Ectodermal cell (in vitro differentiated cells): ENCODE measurements around the gene NHERF2.

ENCODE experiments used
- H3K27ac ChIP-seq: 2 replicates; pipeline ENCODE4 v1.7.0; 2013; ENCODE audit warnings: mild to moderate bottlenecking, low read depth, low read length; ENCODE audit not compliant: insufficient read depth, poor library complexity, severe bottlenecking
- H3K27me3 ChIP-seq: 2 replicates; pipeline ENCODE4 v1.7.0; 2013; ENCODE audit warnings: mild to moderate bottlenecking, low read length; ENCODE audit not compliant: insufficient read depth, control insufficient read depth, poor library complexity, severe bottlenecking
- H3K36me3 ChIP-seq: one replicate; pipeline ENCODE4 v1.7.0; 2013; ENCODE audit warnings: low read length; ENCODE audit not compliant: control insufficient read depth, insufficient read depth
- H3K4me1 ChIP-seq: one replicate; pipeline ENCODE4 v1.7.0; 2013; ENCODE audit warnings: low read length; ENCODE audit not compliant: control insufficient read depth, insufficient read depth
- H3K4me3 ChIP-seq: 2 replicates; pipeline ENCODE4 v1.7.0; 2013; ENCODE audit warnings: low read depth, low read length, control low read depth; ENCODE audit not compliant: insufficient read depth
- H3K9me3 ChIP-seq: 2 replicates; pipeline ENCODE4 v1.7.0; 2013; ENCODE audit warnings: mild to moderate bottlenecking, low read length, moderate library complexity; ENCODE audit not compliant: control insufficient read depth
- WGBS, 2 experiments: methylation state at CpG; one replicate each; pipeline ENCODE4 v1.1.7; 2013; ENCODE audit warnings: missing lambda C conversion rate in 2 of 2; 5-methylcytosine and 5-hydroxymethylcytosine counted together

NHERF2 gene

DNA sequence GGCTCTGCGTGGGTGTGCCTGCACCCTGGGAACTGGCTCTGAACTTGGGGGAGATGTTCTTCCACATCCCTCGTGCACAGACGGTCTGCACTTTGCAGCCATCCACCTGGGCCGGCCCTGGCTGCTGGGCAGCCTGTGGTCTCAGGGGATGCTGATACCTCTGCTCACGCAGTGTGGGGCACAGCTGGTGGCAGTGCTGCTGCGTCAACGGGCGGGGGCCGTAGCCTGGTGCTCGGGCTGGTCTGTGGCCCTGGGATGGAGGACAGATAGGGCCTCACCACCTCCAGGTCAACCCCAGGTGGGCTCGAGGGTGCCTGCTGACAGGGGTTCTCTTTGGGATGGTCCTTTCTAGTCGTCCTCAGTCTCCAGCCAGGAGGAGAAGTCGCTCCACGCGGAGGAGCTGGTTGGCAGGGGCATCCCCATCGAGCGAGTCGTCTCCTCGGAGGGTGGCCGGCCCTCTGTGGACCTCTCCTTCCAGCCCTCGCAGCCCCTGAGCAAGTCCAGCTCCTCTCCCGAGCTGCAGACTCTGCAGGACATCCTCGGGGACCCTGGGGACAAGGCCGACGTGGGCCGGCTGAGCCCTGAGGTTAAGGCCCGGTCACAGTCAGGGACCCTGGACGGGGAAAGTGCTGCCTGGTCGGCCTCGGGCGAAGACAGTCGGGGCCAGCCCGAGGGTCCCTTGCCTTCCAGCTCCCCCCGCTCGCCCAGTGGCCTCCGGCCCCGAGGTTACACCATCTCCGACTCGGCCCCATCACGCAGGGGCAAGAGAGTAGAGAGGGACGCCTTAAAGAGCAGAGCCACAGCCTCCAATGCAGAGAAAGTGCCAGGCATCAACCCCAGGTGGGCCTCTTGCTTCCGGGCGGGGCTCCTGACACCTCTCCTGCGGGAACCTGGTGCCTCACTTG is 57.4 kb downstream of the NHERF2 start:
- Histone ChIP-seq H3K27me3 (no peaks in the 10 kb centered on the region), H3K4me3 (no peak overlapping the region), H3K27ac (no peak overlapping the region), H3K4me1 (no peaks in the 10 kb centered on the region), H3K9me3 (no peaks in the 10 kb centered on the region), H3K36me3 (peaks cover 18% of the 10 kb centered on the region)
- 95 to 96% methylated on average over 44 of the region's 44 CpGs for WGBS, 2 experiments

DNA sequence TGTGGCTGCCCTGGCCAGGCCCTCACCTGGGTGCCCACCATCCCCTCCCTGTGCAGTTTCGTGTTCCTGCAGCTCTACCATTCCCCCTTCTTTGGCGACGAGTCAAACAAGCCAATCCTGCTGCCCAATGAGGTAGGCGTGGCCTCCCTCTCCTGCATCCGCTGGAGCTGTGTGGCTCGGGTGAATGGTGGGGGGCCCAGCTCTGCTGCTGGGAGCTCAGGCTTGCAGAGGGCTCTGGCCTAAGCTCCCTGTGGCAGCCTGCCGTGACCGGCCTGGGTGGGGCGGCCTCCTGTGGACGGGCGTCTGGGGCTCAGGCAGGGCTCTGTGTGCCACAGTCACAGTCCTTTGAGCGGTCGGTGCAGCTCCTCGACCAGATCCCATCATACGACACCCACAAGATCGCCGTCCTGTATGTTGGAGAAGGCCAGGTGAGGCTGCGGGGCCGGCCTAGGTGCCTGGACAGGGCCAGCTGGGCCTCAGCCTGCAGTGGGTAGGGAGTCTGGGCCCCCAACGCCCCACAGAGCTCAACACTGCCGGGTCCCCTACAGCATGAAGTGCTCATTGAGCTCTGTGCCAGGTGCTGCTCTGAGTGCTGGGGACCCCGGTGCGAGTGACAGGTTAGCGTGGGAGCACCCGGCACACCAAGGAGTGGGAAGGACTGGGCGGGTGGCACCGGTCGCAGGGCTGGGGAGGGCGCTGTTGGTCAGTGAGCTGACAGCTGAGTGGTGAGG is 58.4 kb downstream of the NHERF2 start:
- Histone ChIP-seq H3K9me3 (no peaks in the 10 kb centered on the region), H3K36me3 (peaks cover 20% of the 10 kb centered on the region), H3K27ac (no peak overlapping the region), H3K4me3 (no peak overlapping the region), H3K27me3 (no peaks in the 10 kb centered on the region), H3K4me1 (no peaks in the 10 kb centered on the region)
- 90 to 92% methylated on average over 29 of the region's 29 CpGs for WGBS, 2 experiments

DNA sequence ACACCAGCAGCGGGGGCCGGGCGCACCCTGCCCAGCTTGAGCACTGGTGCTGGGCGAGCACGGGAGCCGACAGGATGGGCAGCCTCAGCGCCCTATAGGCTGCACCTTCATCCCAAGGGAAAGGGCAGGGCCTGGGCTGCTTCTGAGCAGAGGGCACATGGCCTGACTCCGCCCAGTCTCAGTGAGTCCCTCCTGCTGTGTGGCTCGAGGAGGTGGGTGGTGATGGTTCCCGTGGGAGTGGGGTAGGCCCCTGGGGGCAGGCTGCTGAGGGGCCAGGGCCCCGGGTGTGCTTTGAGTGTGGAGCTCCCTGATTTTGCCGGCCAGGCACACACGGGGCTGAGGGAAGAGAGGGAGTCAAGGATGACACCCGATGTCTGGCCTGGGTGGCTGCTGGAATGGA is 59.0 kb downstream of the NHERF2 start:
- Histone ChIP-seq H3K4me1 (no peaks in the 10 kb centered on the region), H3K36me3 (peaks cover 21% of the 10 kb centered on the region), H3K4me3 (no peak overlapping the region), H3K9me3 (no peaks in the 10 kb centered on the region), H3K27ac (no peak overlapping the region), H3K27me3 (no peaks in the 10 kb centered on the region)
- WGBS, 2 experiments, result 91 to 93% methylated on average over 14 of the region's 14 CpGs

DNA sequence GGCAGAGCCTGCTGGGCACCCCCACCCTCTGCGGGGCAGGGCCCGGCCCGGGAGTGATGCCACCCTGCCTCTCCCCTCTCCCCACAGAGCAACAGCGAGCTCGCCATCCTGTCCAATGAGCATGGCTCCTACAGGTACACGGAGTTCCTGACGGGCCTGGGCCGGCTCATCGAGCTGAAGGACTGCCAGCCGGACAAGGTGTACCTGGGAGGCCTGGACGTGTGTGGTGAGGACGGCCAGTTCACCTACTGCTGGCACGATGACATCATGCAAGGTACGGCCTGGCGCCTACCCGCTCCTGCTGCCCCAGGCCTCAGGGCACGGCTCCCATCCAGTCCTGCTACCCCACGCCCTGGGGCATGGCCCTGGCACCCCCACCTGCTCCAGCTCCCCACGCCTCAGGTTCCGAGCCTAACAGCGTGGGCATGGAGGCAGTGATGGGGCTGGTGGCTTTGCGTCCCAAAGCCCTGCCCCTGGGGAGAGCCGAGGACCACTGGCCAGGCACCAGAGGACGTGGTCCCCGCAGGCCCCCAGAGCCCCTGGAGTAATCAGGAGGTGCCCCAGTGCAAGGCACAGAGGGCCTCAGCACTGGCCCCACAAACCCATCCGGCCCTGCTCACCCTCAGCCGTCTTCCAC is 59.5 kb downstream of the NHERF2 start:
- peaks cover 18% of the 10 kb centered on the region for H3K36me3 ChIP-seq
- whole genome bisulfite sequencing, 2 experiments, result 95 to 96% methylated on average over 27 of the region's 27 CpGs
- no peaks in the 10 kb centered on the region for H3K4me1 ChIP-seq
- H3K27me3 ChIP-seq, result no peaks in the 10 kb centered on the region
- H3K4me3 ChIP-seq, result no peak overlapping the region
- H3K27ac ChIP-seq, result no peak overlapping the region
- H3K9me3 ChIP-seq, result no peaks in the 10 kb centered on the region

DNA sequence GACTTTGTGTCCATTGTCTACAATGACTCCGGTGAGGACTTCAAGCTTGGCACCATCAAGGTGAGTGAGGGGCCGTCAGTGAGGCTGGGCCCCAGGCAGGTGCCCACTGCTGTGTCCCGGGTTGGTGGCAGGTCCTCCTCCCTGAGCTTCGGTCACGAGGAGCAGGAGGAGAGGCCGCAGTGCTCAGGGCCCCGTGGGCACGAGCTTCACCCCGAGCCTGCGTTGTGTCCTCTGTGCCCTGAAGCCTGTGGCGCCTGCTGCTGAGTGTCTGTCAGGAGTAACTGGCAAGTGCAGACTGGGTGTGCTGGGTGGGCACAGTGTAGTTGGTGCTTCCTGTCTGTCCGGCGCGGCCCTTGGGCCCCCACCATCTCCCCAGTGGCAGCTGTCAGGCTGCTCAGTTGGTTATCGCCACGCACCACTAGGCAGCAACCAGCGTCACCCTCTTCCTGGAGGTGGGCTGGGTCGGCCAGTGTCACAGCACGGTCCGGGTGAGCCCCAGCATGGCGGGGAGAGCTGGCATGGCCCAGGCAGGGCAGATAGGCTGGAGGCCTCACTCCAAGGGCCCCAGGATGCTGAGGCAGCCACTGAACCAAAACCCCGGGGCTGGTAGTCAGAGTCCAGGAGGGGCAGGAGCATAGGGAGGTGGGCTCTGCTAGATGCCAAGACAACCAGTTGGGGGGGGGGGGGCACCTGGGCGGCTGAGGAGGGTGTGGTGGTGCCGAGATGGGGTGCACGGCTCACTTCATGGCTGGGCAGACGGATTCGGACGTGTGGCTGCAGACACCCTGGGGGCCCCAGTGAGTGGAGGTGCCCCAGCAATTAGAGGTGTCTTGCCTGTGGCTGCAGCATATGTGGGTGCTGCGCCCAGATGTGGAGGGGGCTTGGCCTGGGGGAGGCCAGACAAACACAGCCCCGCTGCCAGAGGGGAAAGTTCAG is 60.4 kb downstream of the NHERF2 start:
- Histone ChIP-seq H3K27me3 (no peaks in the 10 kb centered on the region), H3K4me3 (no peak overlapping the region), H3K4me1 (peaks cover 4% of the 10 kb centered on the region), H3K36me3 (peaks cover 12% of the 10 kb centered on the region), H3K27ac (no peak overlapping the region), H3K9me3 (no peaks in the 10 kb centered on the region)
- WGBS, 2 experiments, result 96% methylated on average over 29 to 30 of the region's 30 CpGs

DNA sequence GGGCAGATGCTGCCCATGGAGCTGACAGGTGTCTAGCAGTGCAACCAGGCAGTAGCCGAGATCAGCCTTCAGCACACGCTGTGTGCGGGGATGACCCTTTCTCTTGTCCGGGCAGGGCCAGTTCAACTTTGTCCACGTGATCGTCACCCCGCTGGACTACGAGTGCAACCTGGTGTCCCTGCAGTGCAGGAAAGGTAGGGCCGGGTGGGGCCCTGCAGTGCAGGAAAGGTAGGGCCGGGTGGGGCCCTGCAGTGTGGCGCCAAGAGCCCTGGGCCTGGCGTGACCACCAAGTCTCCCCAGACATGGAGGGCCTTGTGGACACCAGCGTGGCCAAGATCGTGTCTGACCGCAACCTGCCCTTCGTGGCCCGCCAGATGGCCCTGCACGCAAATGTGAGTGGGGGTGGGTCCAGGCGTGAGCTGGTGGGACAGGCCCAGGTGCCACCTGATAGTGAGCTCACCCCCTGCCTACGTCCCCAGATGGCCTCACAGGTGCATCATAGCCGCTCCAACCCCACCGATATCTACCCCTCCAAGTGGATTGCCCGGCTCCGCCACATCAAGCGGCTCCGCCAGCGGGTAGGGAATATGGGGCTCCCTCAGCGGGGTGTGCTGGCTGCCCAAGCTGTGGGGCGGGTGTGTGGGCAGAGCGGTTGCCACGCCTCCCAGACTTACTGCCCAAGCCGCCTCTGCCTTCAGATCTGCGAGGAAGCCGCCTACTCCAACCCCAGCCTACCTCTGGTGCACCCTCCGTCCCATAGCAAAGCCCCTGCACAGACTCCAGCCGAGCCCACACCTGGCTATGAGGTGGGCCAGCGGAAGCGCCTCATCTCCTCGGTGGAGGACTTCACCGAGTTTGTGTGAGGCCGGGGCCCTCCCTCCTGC is 61.3 kb downstream of the NHERF2 start:
- peaks cover 10% of the 10 kb centered on the region for H3K4me1 ChIP-seq
- no peaks in the 10 kb centered on the region for H3K9me3 ChIP-seq
- WGBS, 2 experiments, result 94 to 95% methylated on average over 41 of the region's 41 CpGs
- H3K36me3 ChIP-seq, result peaks cover 12% of the 10 kb centered on the region
- no peaks in the 10 kb centered on the region for H3K27me3 ChIP-seq
- no peak overlapping the region for H3K4me3 ChIP-seq
- no peak overlapping the region for H3K27ac ChIP-seq
